Caco-2 (cell line): ENCODE measurements around the gene PDE4D. TPM values are rescaled to one million over a fixed set of nuclear protein-coding genes. Genes with fewer than 3 reads are reported as not detected.

Experiments used
- BruUV-seq: library from RNA; stranded (reverse); fragments of 400-500 nt; replicated peaks from 2 replicates; lab custom pipeline; 2021; lab: Mats Ljungman, UMichigan
- CTCF ChIA-PET: fragments of 300-600 bp; sonication (Branson Sonifier 250); formaldehyde crosslinking; loops from one replicate; lab custom pipeline; 2022; ENCODE audit warnings: antibody characterized with exemption; lab: Charles Lee
- POLR2A ChIA-PET: fragments of 300-600 bp; sonication (Branson Sonifier 250); formaldehyde crosslinking; loops from one replicate; lab custom pipeline; 2022; ENCODE audit warnings: antibody characterized with exemption; lab: Charles Lee
- DNase-seq, 2 experiments: peaks; one replicate each; pipeline versions ENCODE4 v3.0.0 to v3.0.0-alpha.2; 2020 to 2022
- H3K27me3 ChIP-seq: replicated peaks from 2 replicates; pipeline ENCODE4 v1.6.0; 2011; ENCODE audit warnings: low read length; ENCODE audit not compliant: control insufficient read depth, insufficient read depth
- H3K36me3 ChIP-seq: 2 replicates; pipeline ENCODE4 v1.5.1; 2011; ENCODE audit warnings: low read length; ENCODE audit not compliant: control insufficient read depth, insufficient read depth
- H3K4me1 ChIP-seq: fragments of 250-450 bp; sonication (Bioruptor Pico); 2 replicates; pipeline ENCODE4 v1.5.1; 2020; ENCODE audit warnings: mild to moderate bottlenecking
- H3K4me3 ChIP-seq: 2 replicates; pipeline ENCODE4 v1.5.1; 2011; ENCODE audit warnings: low read depth, mild to moderate bottlenecking, control low read depth, low read length
- H3K9me3 ChIP-seq: fragments of 250-450 bp; sonication (Bioruptor Pico); 2 replicates; pipeline ENCODE4 v1.5.1; 2020; ENCODE audit warnings: mild to moderate bottlenecking, moderate library complexity
- H3K27ac Mint-ChIP-seq: one replicate; pipeline ENCODE4 v1.8.0; 2022; ENCODE audit warnings: mixed read lengths; ENCODE audit not compliant: unreplicated experiment
- H3K27me3 Mint-ChIP-seq: one replicate; pipeline ENCODE4 v1.8.0; 2022; ENCODE audit warnings: mixed read lengths; ENCODE audit not compliant: insufficient read depth, unreplicated experiment
- H3K36me3 Mint-ChIP-seq: one replicate; pipeline ENCODE4 v1.8.0; 2022; ENCODE audit warnings: mild to moderate bottlenecking, mixed read lengths; ENCODE audit not compliant: insufficient read depth, unreplicated experiment
- H3K4me1 Mint-ChIP-seq: one replicate; pipeline ENCODE4 v1.8.0; 2022; ENCODE audit warnings: low read depth, mixed read lengths; ENCODE audit not compliant: unreplicated experiment
- H3K4me3 Mint-ChIP-seq: one replicate; pipeline ENCODE4 v1.8.0; 2022; ENCODE audit warnings: mild to moderate bottlenecking, moderate library complexity, mixed read lengths; ENCODE audit not compliant: unreplicated experiment
- H3K9me3 Mint-ChIP-seq: one replicate; pipeline ENCODE4 v1.8.0; 2022; ENCODE audit warnings: mixed read lengths; ENCODE audit not compliant: unreplicated experiment
- intact Hi-C: fragments of 100-400 bp; cut with micrococcal nuclease; formaldehyde crosslinking; loops from one replicate; pipeline ENCODE4 v1.10.0; 2022; ENCODE audit not compliant: unreplicated experiment
- total RNA-seq: library from RNA; stranded (reverse); gene quantifications from 2 replicates; pipeline ENCODE4 v1.2.3, GENCODE V29; 2022
- TF ChIP-seq, protein P1 (sequence below), 2 experiments: fragments of 200-600 bp in 1 of 2; IDR thresholded peaks; 1 replicate in 1 of 2; 2 replicates in 1 of 2; pipeline versions ENCODE4 v1.5.1 to v1.8.0; 2011 to 2022; ENCODE audit warnings: antibody characterized with exemption in 1 of 2, control low read depth in 1 of 2, inconsistent platforms in 1 of 2, low read depth in 1 of 2, low read length in 1 of 2, mild to moderate bottlenecking in 1 of 2, moderate library complexity in 1 of 2; ENCODE audit not compliant: insufficient read depth in 1 of 2, severe bottlenecking in 1 of 2, unreplicated experiment in 1 of 2

The PDE4D gene
- total RNA-seq, 1 experiment from 2014 or later: 89.8 TPM

GRCh38 chr5:59358005-59358861 is 535.3 kb downstream of the PDE4D start:
- Mint-ChIP-seq H3K4me3 (peak overlapping the region; percentile 37), H3K36me3 (no peaks in the 10 kb centered on the region), H3K9me3 (no peaks in the 10 kb centered on the region), H3K27ac (peak overlapping the region; percentile 45), H3K27me3 (no peaks in the 10 kb centered on the region), H3K4me1 (peaks cover 27% of the 10 kb centered on the region)
- CTCF ChIA-PET: interaction anchor here (1.0 to 2.3 kb wide), 3 partner anchors 10 to 22 kb away, joined by 5 to 10 read pairs (median 6); no protein-coding TSS in a partner anchor
- peaks cover 30% of the 10 kb centered on the region for H3K4me1 ChIP-seq
- no TSS peak for BruUV-seq
- no peaks in the 10 kb centered on the region for H3K36me3 ChIP-seq
- TF ChIP-seq, protein P1, sequence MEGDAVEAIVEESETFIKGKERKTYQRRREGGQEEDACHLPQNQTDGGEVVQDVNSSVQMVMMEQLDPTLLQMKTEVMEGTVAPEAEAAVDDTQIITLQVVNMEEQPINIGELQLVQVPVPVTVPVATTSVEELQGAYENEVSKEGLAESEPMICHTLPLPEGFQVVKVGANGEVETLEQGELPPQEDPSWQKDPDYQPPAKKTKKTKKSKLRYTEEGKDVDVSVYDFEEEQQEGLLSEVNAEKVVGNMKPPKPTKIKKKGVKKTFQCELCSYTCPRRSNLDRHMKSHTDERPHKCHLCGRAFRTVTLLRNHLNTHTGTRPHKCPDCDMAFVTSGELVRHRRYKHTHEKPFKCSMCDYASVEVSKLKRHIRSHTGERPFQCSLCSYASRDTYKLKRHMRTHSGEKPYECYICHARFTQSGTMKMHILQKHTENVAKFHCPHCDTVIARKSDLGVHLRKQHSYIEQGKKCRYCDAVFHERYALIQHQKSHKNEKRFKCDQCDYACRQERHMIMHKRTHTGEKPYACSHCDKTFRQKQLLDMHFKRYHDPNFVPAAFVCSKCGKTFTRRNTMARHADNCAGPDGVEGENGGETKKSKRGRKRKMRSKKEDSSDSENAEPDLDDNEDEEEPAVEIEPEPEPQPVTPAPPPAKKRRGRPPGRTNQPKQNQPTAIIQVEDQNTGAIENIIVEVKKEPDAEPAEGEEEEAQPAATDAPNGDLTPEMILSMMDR (IDR thresholded peaks at IDR 0.05; ENCODE audit: insufficient read depth in 1 of 2, low read depth in 1 of 2, low read length in 1 of 2, severe bottlenecking in 1 of 2, unreplicated experiment in 1 of 2): no peak
- POLR2A ChIA-PET: no interaction called here
- DNase-seq: no peak
- intact Hi-C loops: loop anchor here (10.0 kb wide), 1 partner anchor 323 kb away; no protein-coding TSS in a partner anchor
- no peaks in the 10 kb centered on the region for H3K27me3 ChIP-seq
- H3K9me3 ChIP-seq: no peaks in the 10 kb centered on the region
- no peak overlapping the region for H3K4me3 ChIP-seq

DNA sequence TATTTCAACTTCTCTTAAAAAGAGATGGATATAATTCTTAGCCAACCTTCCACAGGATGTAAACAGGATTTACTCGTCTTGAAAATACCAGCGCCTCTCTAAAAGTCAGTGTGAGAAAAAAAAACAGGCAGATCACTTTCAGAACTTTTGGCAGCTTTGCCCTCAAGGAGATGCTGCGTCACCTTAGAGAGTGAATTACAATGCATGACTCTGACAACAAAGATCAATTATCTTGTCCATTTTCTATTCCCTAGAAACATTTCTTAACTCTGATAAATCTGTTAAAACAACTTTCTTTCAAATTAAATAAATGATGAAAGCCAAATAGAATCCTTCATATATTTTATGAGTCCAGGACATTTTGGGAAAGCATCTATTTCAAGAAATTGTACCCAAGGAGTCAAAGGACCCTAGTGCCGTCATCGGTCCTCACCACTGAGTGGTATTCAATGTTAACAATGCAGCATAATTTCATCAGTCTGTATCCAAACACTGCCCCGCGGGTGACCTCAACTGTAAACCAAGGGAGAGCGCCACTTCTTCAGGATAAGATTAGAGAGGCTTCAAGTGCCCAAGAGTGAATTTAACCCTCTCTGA is 536.0 kb downstream of the PDE4D start:
- POLR2A ChIA-PET: no interaction called here

More for the DNA sequence above, 536.0 kb downstream of the PDE4D start:
- no peaks in the 10 kb centered on the region for H3K36me3 ChIP-seq
- Mint-ChIP-seq H3K4me1 (peaks cover 34% of the 10 kb centered on the region), H3K9me3 (no peaks in the 10 kb centered on the region), H3K4me3 (peak overlapping the region; percentile 37), H3K36me3 (no peaks in the 10 kb centered on the region), H3K27me3 (no peaks in the 10 kb centered on the region), H3K27ac (peak overlapping the region; percentile 45)
- peaks cover 30% of the 10 kb centered on the region for H3K4me1 ChIP-seq
- intact Hi-C loops: loop anchor here (10.0 kb wide), 1 partner anchor 323 kb away; no protein-coding TSS in a partner anchor
- H3K27me3 ChIP-seq: no peaks in the 10 kb centered on the region
- no peaks in the 10 kb centered on the region for H3K9me3 ChIP-seq
- no peak overlapping the region for H3K4me3 ChIP-seq
- TF ChIP-seq, protein P1 (IDR thresholded peaks at IDR 0.05; ENCODE audit: insufficient read depth in 1 of 2, low read depth in 1 of 2, low read length in 1 of 2, severe bottlenecking in 1 of 2, unreplicated experiment in 1 of 2): no peak
- no TSS peak for BruUV-seq
- DNase-seq: peak; percentile 36 to 48
- CTCF ChIA-PET: interaction anchor here (1.4 to 2.3 kb wide), 3 partner anchors 9 to 11 kb away, joined by 5 to 10 read pairs (median 6); no protein-coding TSS in a partner anchor
